T-cell (primary cell): Measurements from ENCODE around the gene INPP4B. TPM values are rescaled to one million over a fixed set of nuclear protein-coding genes. Genes with fewer than 3 reads are reported as not detected.

Experiments
- ATAC-seq, 4 experiments: fragments of 200-7000 bp in 3 of 4; fragments of 150-1000 bp in 1 of 4; cut with Tn5 transposase; replicated peaks in 1 of 4; 1 replicate in 3 of 4; 2 replicates in 1 of 4; pipeline ENCODE4 v1.10.0; 2021; ENCODE audit warnings: moderate library complexity in 3 of 4, mild to moderate bottlenecking in 2 of 4, moderate number of reproducible peaks in 1 of 4
- CTCF ChIA-PET, 2 donors: fragments of 300-600 bp; sonication (Branson Sonifier 250); formaldehyde crosslinking; loops; one replicate each; lab custom pipeline; 2022; ENCODE audit warnings: antibody characterized with exemption in 2 of 2; lab: Charles Lee
- POLR2A ChIA-PET, 2 donors: fragments of 300-600 bp; sonication (Branson Sonifier 250); formaldehyde crosslinking; loops; one replicate each; lab custom pipeline; 2022; ENCODE audit warnings: antibody characterized with exemption in 2 of 2; lab: Charles Lee
- DNase-seq, 35 experiments: peaks; one replicate each; pipeline versions ENCODE4 v3.0.0 to v3.0.0-alpha.2; 2013 to 2023
- H3K27ac ChIP-seq: one replicate; pipeline ENCODE4 v1.5.1; 2013; ENCODE audit warnings: low read length
- H3K27me3 ChIP-seq, 2 experiments: replicated peaks in 1 of 2; 1 replicate in 1 of 2; 2 replicates in 1 of 2; pipeline versions ENCODE4 v1.6.1 to v1.7.0; 2013; ENCODE audit warnings: low read length in 1 of 2, mixed read lengths in 1 of 2; ENCODE audit not compliant: control insufficient read depth in 2 of 2, insufficient read depth in 2 of 2; ENCODE audit errors: extremely low read depth in 1 of 2
- H3K36me3 ChIP-seq, 2 donors: 1 replicate in 1 of 2; 2 replicates in 1 of 2; pipeline versions ENCODE4 v1.6.1 to v1.7.0; 2013; ENCODE audit warnings: low read length in 1 of 2; ENCODE audit not compliant: control insufficient read depth in 2 of 2, insufficient read depth in 1 of 2; ENCODE audit errors: extremely low read depth in 1 of 2
- H3K4me1 ChIP-seq, 2 experiments: 1 replicate in 1 of 2; 2 replicates in 1 of 2; pipeline versions ENCODE4 v1.6.1 to v1.7.0; 2013; ENCODE audit warnings: low read length in 2 of 2, mixed read lengths in 1 of 2; ENCODE audit not compliant: insufficient read depth in 2 of 2, control insufficient read depth in 1 of 2; ENCODE audit errors: extremely low read depth in 1 of 2
- H3K4me3 ChIP-seq, 2 donors: 1 replicate in 1 of 2; 2 replicates in 1 of 2; pipeline versions ENCODE4 v1.5.1 to v1.7.0; 2013; ENCODE audit warnings: mild to moderate bottlenecking in 2 of 2, low read length in 1 of 2, moderate library complexity in 1 of 2; ENCODE audit not compliant: control insufficient read depth in 1 of 2; ENCODE audit errors: extremely low read depth in 1 of 2
- H3K9me3 ChIP-seq: 2 replicates; pipeline ENCODE4 v1.7.0; 2013
- H3K27ac Mint-ChIP-seq, 2 donors: one replicate each; pipeline ENCODE4 v1.8.0; 2020 to 2021; ENCODE audit warnings: mild to moderate bottlenecking in 2 of 2, mixed read lengths in 2 of 2
- H3K27me3 Mint-ChIP-seq, 2 donors: one replicate each; pipeline ENCODE4 v1.8.0; 2021 to 2022; ENCODE audit warnings: mixed read lengths in 2 of 2
- H3K36me3 Mint-ChIP-seq: one replicate; pipeline ENCODE4 v1.8.0; 2021; ENCODE audit warnings: mixed read lengths
- H3K4me1 Mint-ChIP-seq, 3 donors: one replicate each; pipeline ENCODE4 v1.8.0; 2020 to 2022; ENCODE audit warnings: mixed read lengths in 3 of 3, mild to moderate bottlenecking in 1 of 3
- H3K4me3 Mint-ChIP-seq, 3 donors: one replicate each; pipeline ENCODE4 v1.8.0; 2020 to 2022; ENCODE audit warnings: mild to moderate bottlenecking in 3 of 3, mixed read lengths in 3 of 3, moderate library complexity in 3 of 3
- H3K9me3 Mint-ChIP-seq, 3 donors: one replicate each; pipeline ENCODE4 v1.8.0; 2020 to 2022; ENCODE audit warnings: mixed read lengths in 3 of 3
- WGBS: methylation state at CpG from one replicate; pipeline ENCODE4 v1.1.5; 2013; ENCODE audit warnings: missing lambda C conversion rate; ENCODE audit not compliant: insufficient coverage; 5-methylcytosine and 5-hydroxymethylcytosine counted together
- total RNA-seq, 35 experiments: library from RNA in 6 of 35; stranded (reverse) in 6 of 35; fragments of 120-200 nt in 1 of 35; gene quantifications; one replicate each; pipeline versions ENCODE4 v1.2.1 to v1.2.4 and lab custom pipeline; 2013 to 2026

Gene INPP4B
- total RNA-seq, 5 donors from 2014 or later (not counting 1 experiment from before 2014, with no cell fraction given) = 47.4 to 99.7 (median 71.3) TPM

- Mint-ChIP-seq H3K36me3 (no peaks in the 10 kb centered on the region), H3K27ac (no peak overlapping the region), H3K27me3 (peaks cover 11 to 16% of the 10 kb centered on the region in 2 donors), H3K4me1 (no peaks in the 10 kb centered on the region), H3K9me3 (peaks cover 0 to 5% (median 5%) of the 10 kb centered on the region in 3 donors), H3K4me3 (no peak overlapping the region)
- DNase-seq (no peak), ATAC-seq (no peak)
- ChIA-PET CTCF (no interaction called here), POLR2A (no interaction called here)
- H3K27me3 ChIP-seq = no peaks in the 10 kb centered on the region
- 45% methylated on average over 2 of the region's 2 CpGs for WGBS
- no peak overlapping the region for H3K27ac ChIP-seq
- no peak overlapping the region for H3K4me3 ChIP-seq
- H3K9me3 ChIP-seq = no peaks in the 10 kb centered on the region
- no peaks in the 10 kb centered on the region for H3K4me1 ChIP-seq
- H3K36me3 ChIP-seq = no peaks in the 10 kb centered on the region
Observed at GRCh38 chr4:142875117-142875516, 29.0 kb upstream of the INPP4B start.

GRCh38 chr4:142874684-142875083, 28.6 kb upstream of the INPP4B start:
- H3K9me3 Mint-ChIP-seq = peaks cover 0 to 8% (median 5%) of the 10 kb centered on the region in 3 donors
- no peaks in the 10 kb centered on the region for H3K36me3 Mint-ChIP-seq
- no peaks in the 10 kb centered on the region for H3K4me1 ChIP-seq
- peaks cover 12 to 16% of the 10 kb centered on the region in 2 donors for H3K27me3 Mint-ChIP-seq
- no peaks in the 10 kb centered on the region for H3K36me3 ChIP-seq
- POLR2A ChIA-PET = no interaction called here
- no peak for DNase-seq
- 100% methylated on average over 1 of the region's 1 CpG for WGBS
- H3K4me1 Mint-ChIP-seq = no peaks in the 10 kb centered on the region
- H3K9me3 ChIP-seq = no peaks in the 10 kb centered on the region
- H3K27ac ChIP-seq = no peak overlapping the region
- no peaks in the 10 kb centered on the region for H3K27me3 ChIP-seq
- no peak overlapping the region for H3K4me3 ChIP-seq
- H3K27ac Mint-ChIP-seq = no peak overlapping the region
- CTCF ChIA-PET = no interaction called here
- ATAC-seq = no peak
- H3K4me3 Mint-ChIP-seq = no peak overlapping the region

GRCh38 chr4:142866685-142867084, 20.6 kb upstream of the INPP4B start:
- no peaks in the 10 kb centered on the region for H3K9me3 ChIP-seq
- Mint-ChIP-seq H3K27me3 (peaks cover 12 to 18% of the 10 kb centered on the region in 2 donors), H3K4me3 (no peak overlapping the region), H3K4me1 (no peaks in the 10 kb centered on the region), H3K27ac (no peak overlapping the region), H3K9me3 (peaks cover 5 to 9% (median 5%) of the 10 kb centered on the region in 3 donors), H3K36me3 (no peaks in the 10 kb centered on the region)
- DNase-seq (no peak), ATAC-seq (no peak)
- H3K36me3 ChIP-seq = no peaks in the 10 kb centered on the region
- peaks cover 0 to 10% of the 10 kb centered on the region in 2 experiments for H3K27me3 ChIP-seq
- no peaks in the 10 kb centered on the region for H3K4me1 ChIP-seq
- H3K27ac ChIP-seq = no peak overlapping the region
- H3K4me3 ChIP-seq = no peak overlapping the region
- CTCF ChIA-PET = no interaction called here
- WGBS = 95% methylated on average over 3 of the region's 5 CpGs
- POLR2A ChIA-PET = interaction anchor here in 1 of 2 donors (0.7 kb wide), 1 partner anchor 26 kb away, joined by 3 read pairs; no protein-coding TSS in a partner anchor

DNA sequence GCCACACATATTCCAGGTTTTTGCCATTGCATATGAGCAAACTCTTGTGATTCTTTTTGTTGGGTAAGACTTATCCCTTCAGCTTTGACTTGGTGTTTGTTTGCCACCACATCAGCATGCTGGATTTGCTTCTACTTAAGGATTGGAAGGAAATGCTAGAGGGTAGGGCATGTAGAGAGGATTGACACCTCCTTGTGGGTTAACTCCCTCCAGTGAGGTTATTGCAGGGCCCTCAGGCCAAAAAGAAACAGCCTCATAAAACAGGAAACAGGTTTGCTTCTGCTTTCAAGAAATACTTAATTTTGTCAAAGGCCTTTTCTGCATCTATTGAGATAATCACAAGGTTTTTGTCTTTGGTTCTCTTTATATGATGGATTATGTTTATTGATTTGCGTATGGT, 15.2 kb upstream of the INPP4B start:
- Mint-ChIP-seq H3K27ac (no peak overlapping the region), H3K4me1 (no peaks in the 10 kb centered on the region), H3K36me3 (no peaks in the 10 kb centered on the region), H3K9me3 (no peaks in the 10 kb centered on the region), H3K4me3 (no peak overlapping the region), H3K27me3 (peaks cover 11 to 12% of the 10 kb centered on the region in 2 donors)
- Histone ChIP-seq H3K27ac (no peak overlapping the region), H3K36me3 (no peaks in the 10 kb centered on the region), H3K27me3 (no peaks in the 10 kb centered on the region), H3K9me3 (no peaks in the 10 kb centered on the region), H3K4me1 (no peaks in the 10 kb centered on the region), H3K4me3 (no peak overlapping the region)
- ChIA-PET POLR2A (no interaction called here), CTCF (no interaction called here)
- ATAC-seq = no peak
- DNase-seq = no peak
- no CpG with 5 or more reads among the region's 1 CpG for WGBS

GRCh38 chr4:142858965-142859364, 12.9 kb upstream of the INPP4B start:
- H3K9me3 ChIP-seq = no peaks in the 10 kb centered on the region
- no peaks in the 10 kb centered on the region for H3K27me3 ChIP-seq
- CTCF ChIA-PET = interaction anchor here in 1 of 2 donors (0.6 kb wide), 1 partner anchor 217 kb away, joined by 3 read pairs; no protein-coding TSS in a partner anchor
- H3K27ac Mint-ChIP-seq = no peak overlapping the region
- H3K27ac ChIP-seq = no peak overlapping the region
- H3K4me1 ChIP-seq = no peaks in the 10 kb centered on the region
- no peaks in the 10 kb centered on the region for H3K9me3 Mint-ChIP-seq
- ATAC-seq (no peak), DNase-seq (no peak)
- H3K36me3 ChIP-seq = no peaks in the 10 kb centered on the region
- no peaks in the 10 kb centered on the region for H3K4me1 Mint-ChIP-seq
- H3K4me3 Mint-ChIP-seq = no peak overlapping the region
- POLR2A ChIA-PET = interaction anchor here (0.6 kb wide), 2 partner anchors 22 to 518 kb away, joined by 3 to 4 read pairs; no protein-coding TSS in a partner anchor
- H3K36me3 Mint-ChIP-seq = no peaks in the 10 kb centered on the region
- H3K4me3 ChIP-seq = no peak overlapping the region
- peaks cover 3 to 11% of the 10 kb centered on the region in 2 donors for H3K27me3 Mint-ChIP-seq

DNA sequence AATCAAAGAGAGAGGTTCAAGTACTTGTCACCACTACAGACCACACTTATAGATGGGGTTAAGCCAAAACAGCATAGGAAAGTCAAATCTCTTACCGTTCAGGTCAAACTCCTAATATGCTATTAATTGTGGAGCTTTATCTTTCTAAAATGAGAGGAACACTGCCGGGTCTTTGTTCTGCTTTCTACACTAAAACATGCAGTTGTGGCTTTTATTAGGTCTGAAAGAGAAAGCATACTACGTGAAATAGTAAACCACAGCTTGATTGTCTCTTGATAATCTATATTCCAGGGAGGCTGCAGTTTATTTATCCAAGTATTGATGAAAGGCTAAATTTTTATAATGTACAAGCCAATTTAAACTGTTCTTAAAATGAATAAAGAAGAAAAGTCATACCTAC, 12.3 kb upstream of the INPP4B start:
- DNase-seq (no peak), ATAC-seq (no peak)
- Mint-ChIP-seq H3K4me1 (no peaks in the 10 kb centered on the region), H3K27me3 (peaks cover 3 to 11% of the 10 kb centered on the region in 2 donors), H3K4me3 (no peak overlapping the region), H3K27ac (no peak overlapping the region), H3K36me3 (no peaks in the 10 kb centered on the region), H3K9me3 (no peaks in the 10 kb centered on the region)
- H3K36me3 ChIP-seq = no peaks in the 10 kb centered on the region
- no peak overlapping the region for H3K27ac ChIP-seq
- ChIA-PET CTCF (interaction anchor here in 1 of 2 donors (0.6 kb wide), 2 partner anchors 738 to 808 kb away, joined by 3 to 9 read pairs; no protein-coding TSS in a partner anchor), POLR2A (interaction anchor here in 1 of 2 donors (0.7 kb wide), 1 partner anchor 795 kb away, joined by 4 read pairs; no protein-coding TSS in a partner anchor)
- no peaks in the 10 kb centered on the region for H3K9me3 ChIP-seq
- no peak overlapping the region for H3K4me3 ChIP-seq
- WGBS = no CpG with 5 or more reads among the region's 3 CpGs
- H3K4me1 ChIP-seq = no peaks in the 10 kb centered on the region
- no peaks in the 10 kb centered on the region for H3K27me3 ChIP-seq
